ENCODE data around the gene AHNAK2. TPM values are rescaled to one million over a fixed set of nuclear protein-coding genes. Genes with fewer than 3 reads are reported as not detected.

AHNAK2 gene
- total and polyA plus RNA-seq, 2 donors (not counting 1 experiment from before 2014, with no cell fraction given): 6.6 to 106 TPM

DNA sequence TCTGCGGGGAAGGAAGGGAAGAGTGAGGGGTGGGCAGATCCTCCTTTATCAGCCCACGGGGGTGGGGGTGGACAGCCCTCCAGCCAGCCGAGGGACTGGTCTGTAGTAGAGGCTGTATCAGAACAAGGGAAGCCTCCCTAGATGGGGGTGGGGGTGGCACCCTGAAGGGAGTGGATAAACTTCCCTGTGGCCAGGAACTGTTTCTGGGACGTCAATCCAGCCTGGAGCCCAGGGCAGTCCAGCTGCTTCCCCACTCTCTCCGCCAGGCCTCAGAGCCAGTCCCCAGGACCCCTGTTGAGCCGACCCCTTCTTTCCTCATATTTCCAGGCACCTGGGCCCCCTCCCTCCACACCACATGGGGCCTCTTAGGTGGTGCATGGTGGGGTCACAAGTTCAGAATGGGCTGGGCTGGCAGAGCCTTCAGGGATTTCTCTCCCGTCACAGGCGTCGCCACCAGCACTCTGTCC is 46.8 kb downstream of the AHNAK2 start:
- peaks cover 4% of the 10 kb centered on the region for H3K27me3 ChIP-seq (ENCODE audit: control insufficient read depth, insufficient read depth, low read length)
- no peak overlapping the region for H3K27ac ChIP-seq (ENCODE audit: insufficient read depth, low read length)
- no peak for TF ChIP-seq EZH2 (IDR thresholded peaks at IDR 0.05; ENCODE audit: low read length, missing control alignments)
- no peak overlapping the region for H2AFZ ChIP-seq (ENCODE audit: low read length)
- H3K36me3 ChIP-seq (ENCODE audit: control insufficient read depth, insufficient read depth, low read length): no peaks in the 10 kb centered on the region
- DNase-seq (ENCODE audit: low read depth in 2 of 2): no peak
- no peak overlapping the region for H3K9ac ChIP-seq (ENCODE audit: insufficient read depth, low read length)
- H3K4me1 ChIP-seq (ENCODE audit: control insufficient read depth, extremely low read depth, insufficient read depth, low read length): no peaks in the 10 kb centered on the region
- H3K4me2 ChIP-seq (ENCODE audit: extremely low read depth, insufficient read depth, low read length): no peak overlapping the region
- no peak overlapping the region for H3K4me3 ChIP-seq (replicated peaks in 1 of 4; ENCODE audit: control extremely low read depth in 1 of 4, insufficient read depth in 1 of 4, low read depth in 3 of 4, low read length in 4 of 4)
- H4K20me1 ChIP-seq (ENCODE audit: control insufficient read depth, extremely low read depth, insufficient read depth, low read length): no peaks in the 10 kb centered on the region
- no peaks in the 10 kb centered on the region for H3K9me3 ChIP-seq (ENCODE audit: control insufficient read depth, insufficient read depth, low read depth, low read length)
- no peaks in the 10 kb centered on the region for H3K79me2 ChIP-seq (ENCODE audit: control insufficient read depth, insufficient read depth, low read length)

GRCh38 chr14:104930526-104931303 is 47.5 kb downstream of the AHNAK2 start:
- Histone ChIP-seq H3K27me3 (ENCODE audit: control insufficient read depth, insufficient read depth, low read length) (peaks cover 4% of the 10 kb centered on the region), H4K20me1 (ENCODE audit: control insufficient read depth, extremely low read depth, insufficient read depth, low read length) (no peaks in the 10 kb centered on the region)
- DNase-seq (ENCODE audit: low read depth in 2 of 2): no peak

DNA sequence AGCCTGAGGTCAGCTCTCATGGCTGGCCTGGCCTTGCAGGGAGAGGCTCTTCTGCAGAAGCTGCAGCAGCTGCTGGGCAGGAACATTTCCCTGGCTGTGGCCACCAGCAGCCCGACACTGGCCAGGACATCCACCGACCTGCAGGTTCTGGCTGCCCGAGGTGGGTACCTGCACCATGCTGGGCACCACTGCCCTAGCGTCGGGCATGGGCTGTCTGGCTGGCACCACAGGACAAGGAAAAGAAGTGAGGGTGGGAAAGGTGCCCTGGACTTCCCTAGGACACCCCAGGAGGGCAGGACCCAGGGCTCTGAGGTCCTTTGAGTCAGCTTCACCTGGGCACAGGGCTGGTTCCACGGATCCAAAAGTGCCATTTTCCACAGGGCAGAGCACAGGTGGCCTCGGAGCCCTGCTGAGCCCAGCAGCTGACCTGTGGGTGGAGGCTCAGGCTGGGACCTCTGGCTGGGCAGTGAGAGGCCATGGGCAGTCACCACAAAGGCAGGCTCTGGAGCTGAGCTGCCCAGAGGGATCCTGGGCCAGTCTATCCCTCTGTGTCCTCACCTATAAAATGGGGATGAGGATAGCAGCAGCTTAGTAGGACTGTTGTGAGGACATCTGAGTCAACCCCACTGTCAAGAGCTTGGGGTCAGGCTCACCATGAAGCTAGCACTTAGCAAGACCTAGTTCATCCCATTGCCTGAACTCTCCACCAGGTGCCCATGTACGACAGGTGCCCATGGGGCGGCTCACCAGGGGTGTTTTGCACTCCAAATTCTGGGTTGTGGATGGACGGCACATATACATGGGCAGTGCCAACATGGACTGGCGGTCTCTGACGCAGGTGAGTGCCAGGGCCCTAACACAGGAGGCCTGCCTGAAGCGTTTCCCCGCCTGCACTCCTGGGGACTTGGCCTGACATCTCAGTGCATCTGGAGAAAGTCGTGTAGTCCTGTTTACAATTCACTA is 48.6 kb downstream of the AHNAK2 start:
- Histone ChIP-seq H3K4me1 (ENCODE audit: control insufficient read depth, extremely low read depth, insufficient read depth, low read length) (no peaks in the 10 kb centered on the region), H3K27ac (ENCODE audit: insufficient read depth, low read length) (no peak overlapping the region), H3K4me3 (replicated peaks in 1 of 4; ENCODE audit: control extremely low read depth in 1 of 4, insufficient read depth in 1 of 4, low read depth in 3 of 4, low read length in 4 of 4) (no peak overlapping the region), H3K9me3 (ENCODE audit: control insufficient read depth, insufficient read depth, low read depth, low read length) (no peaks in the 10 kb centered on the region), H2AFZ (ENCODE audit: low read length) (no peak overlapping the region), H3K9ac (ENCODE audit: insufficient read depth, low read length) (no peak overlapping the region), H3K79me2 (ENCODE audit: control insufficient read depth, insufficient read depth, low read length) (no peaks in the 10 kb centered on the region), H3K27me3 (ENCODE audit: control insufficient read depth, insufficient read depth, low read length) (peaks cover 4% of the 10 kb centered on the region), H4K20me1 (ENCODE audit: control insufficient read depth, extremely low read depth, insufficient read depth, low read length) (no peaks in the 10 kb centered on the region), H3K36me3 (ENCODE audit: control insufficient read depth, insufficient read depth, low read length) (no peaks in the 10 kb centered on the region), H3K4me2 (ENCODE audit: extremely low read depth, insufficient read depth, low read length) (no peak overlapping the region)
- TF ChIP-seq EZH2 (IDR thresholded peaks at IDR 0.05; ENCODE audit: low read length, missing control alignments): no peak
- TF ChIP-seq, protein P1, sequence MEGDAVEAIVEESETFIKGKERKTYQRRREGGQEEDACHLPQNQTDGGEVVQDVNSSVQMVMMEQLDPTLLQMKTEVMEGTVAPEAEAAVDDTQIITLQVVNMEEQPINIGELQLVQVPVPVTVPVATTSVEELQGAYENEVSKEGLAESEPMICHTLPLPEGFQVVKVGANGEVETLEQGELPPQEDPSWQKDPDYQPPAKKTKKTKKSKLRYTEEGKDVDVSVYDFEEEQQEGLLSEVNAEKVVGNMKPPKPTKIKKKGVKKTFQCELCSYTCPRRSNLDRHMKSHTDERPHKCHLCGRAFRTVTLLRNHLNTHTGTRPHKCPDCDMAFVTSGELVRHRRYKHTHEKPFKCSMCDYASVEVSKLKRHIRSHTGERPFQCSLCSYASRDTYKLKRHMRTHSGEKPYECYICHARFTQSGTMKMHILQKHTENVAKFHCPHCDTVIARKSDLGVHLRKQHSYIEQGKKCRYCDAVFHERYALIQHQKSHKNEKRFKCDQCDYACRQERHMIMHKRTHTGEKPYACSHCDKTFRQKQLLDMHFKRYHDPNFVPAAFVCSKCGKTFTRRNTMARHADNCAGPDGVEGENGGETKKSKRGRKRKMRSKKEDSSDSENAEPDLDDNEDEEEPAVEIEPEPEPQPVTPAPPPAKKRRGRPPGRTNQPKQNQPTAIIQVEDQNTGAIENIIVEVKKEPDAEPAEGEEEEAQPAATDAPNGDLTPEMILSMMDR (conservative IDR thresholded peaks at IDR 0.05 in 1 of 2, IDR thresholded peaks at IDR 0.05 in 1 of 2; ENCODE audit: low read depth in 1 of 2, low read length in 2 of 2): no peak
- no peak for DNase-seq (ENCODE audit: low read depth in 2 of 2)

More at GRCh38 chr14:104930526-104931303, 47.5 kb downstream of the AHNAK2 start:
- H3K27ac ChIP-seq (ENCODE audit: insufficient read depth, low read length): no peak overlapping the region
- no peaks in the 10 kb centered on the region for H3K79me2 ChIP-seq (ENCODE audit: control insufficient read depth, insufficient read depth, low read length)
- no peaks in the 10 kb centered on the region for H3K4me1 ChIP-seq (ENCODE audit: control insufficient read depth, extremely low read depth, insufficient read depth, low read length)
- TF ChIP-seq, protein P1 (conservative IDR thresholded peaks at IDR 0.05 in 1 of 2, IDR thresholded peaks at IDR 0.05 in 1 of 2; ENCODE audit: low read depth in 1 of 2, low read length in 2 of 2): no peak
- no peak for TF ChIP-seq EZH2 (IDR thresholded peaks at IDR 0.05; ENCODE audit: low read length, missing control alignments)
- H3K4me3 ChIP-seq (replicated peaks in 1 of 4; ENCODE audit: control extremely low read depth in 1 of 4, insufficient read depth in 1 of 4, low read depth in 3 of 4, low read length in 4 of 4): no peak overlapping the region
- H3K36me3 ChIP-seq (ENCODE audit: control insufficient read depth, insufficient read depth, low read length): no peaks in the 10 kb centered on the region
- H3K9me3 ChIP-seq (ENCODE audit: control insufficient read depth, insufficient read depth, low read depth, low read length): no peaks in the 10 kb centered on the region
- no peak overlapping the region for H3K9ac ChIP-seq (ENCODE audit: insufficient read depth, low read length)
- H2AFZ ChIP-seq (ENCODE audit: low read length): no peak overlapping the region
- no peak overlapping the region for H3K4me2 ChIP-seq (ENCODE audit: extremely low read depth, insufficient read depth, low read length)

All from fibroblast of lung (primary cell).